Measurements from ENCODE around the gene DSCAM.

GRCh38 chr21:40118527-40118926 is 728.4 kb downstream of the DSCAM start:
- TF ChIP-seq CTCF (IDR thresholded peaks at IDR 0.05) (no peak), POLR2A (IDR thresholded peaks at IDR 0.05) (no peak)
